OCI-M2 (cell line): ENCODE results near the gene PBOV1.

Experiments used
- DNase-seq: peaks from one replicate; lab custom pipeline; 2025; ENCODE audit not compliant: unreplicated experiment; lab: John Stamatoyannopoulos, UW

PBOV1 gene

GRCh38 chr6:138218449-138218848 lies at the start of gene PBOV1:
TSS of gene PBOV1 (minus strand) at chr6:138218491. CDS start at chr6:138218395, 96 bp downstream.
- no peak for DNase-seq

GRCh38 chr6:138266095-138266494 lies 47.8 kb upstream of the PBOV1 start:
- DNase-seq, result no peak

DNA sequence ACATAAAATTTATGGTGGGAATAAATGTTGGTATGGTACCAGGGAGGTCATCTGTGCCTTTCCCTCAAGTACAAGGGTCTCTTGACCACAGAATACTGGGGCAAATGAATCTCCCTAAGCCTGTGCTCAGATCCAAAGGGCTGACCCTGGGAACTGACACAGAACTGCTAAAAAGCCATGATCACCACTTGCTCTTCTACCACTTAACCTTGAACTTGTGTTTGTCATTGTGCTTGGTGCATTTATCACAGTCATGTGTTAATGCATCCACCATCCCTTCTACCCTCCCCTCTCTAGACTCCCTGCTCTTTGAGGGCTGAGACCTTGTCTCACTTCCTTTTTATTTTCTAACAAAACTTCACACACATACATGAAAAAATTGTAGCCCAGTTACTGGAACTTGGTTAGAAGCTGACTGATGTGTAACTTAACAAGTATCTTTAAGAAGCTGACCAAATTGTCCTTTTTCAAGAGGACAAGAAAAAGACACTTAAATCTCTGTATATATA lies 46.1 kb upstream of the PBOV1 start:
- DNase-seq, result no peak

GRCh38 chr6:138263963-138264362 lies 45.7 kb upstream of the PBOV1 start:
- DNase-seq, result no peak

DNA sequence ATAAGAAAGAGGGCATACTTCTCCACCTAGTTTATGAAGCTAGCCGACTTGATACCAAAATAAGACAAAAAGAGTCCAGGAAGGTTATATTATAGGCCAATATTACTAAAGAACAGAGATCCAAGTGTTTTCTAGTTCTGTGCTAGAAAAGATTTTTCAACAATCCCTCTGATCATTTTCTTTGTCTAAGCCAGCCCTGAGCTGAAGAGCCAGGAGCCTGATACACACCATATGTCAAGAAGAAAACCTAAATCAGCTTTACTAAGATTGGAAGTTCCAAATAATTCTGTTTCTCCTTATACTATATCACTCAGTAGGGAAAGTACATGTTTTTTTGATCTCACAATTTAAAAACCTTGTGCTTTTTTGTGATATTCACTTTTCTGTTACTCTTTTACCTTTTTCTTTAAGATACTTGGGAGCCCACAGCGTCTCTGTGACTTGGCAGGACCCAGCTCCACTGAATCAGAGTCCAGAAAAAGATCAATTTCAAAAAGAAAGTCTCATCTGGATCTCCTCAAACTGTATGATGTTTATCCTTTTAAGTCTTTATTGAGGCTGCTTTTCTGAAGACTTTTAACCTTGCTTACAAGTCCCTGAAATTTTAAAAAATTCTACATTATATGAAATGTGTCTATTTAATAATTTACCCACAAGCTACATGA lies 43.0 kb upstream of the PBOV1 start:
- DNase-seq, result no peak

GRCh38 chr6:138258991-138259390 lies 40.7 kb upstream of the PBOV1 start:
- DNase-seq, result no peak

DNA sequence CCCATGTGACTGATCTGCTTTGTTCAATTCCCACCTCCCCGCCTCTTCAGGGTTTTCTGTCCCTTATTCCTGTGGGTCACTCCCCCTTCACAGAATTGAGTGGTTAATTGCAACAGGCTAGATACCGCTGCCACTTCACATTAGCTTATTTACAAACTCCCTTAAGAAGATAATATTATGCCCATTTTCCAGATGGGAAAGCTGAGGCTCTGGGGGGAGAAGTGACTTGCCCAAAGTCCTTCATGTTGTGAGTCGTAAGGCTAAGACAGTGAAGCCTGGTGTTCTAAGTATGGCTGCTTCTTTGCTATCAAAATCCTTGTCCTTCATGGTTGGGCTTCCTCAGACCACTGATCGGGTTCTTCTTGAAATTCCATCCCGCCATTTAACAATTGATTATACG lies 39.9 kb upstream of the PBOV1 start:
- DNase-seq, result no peak

DNA sequence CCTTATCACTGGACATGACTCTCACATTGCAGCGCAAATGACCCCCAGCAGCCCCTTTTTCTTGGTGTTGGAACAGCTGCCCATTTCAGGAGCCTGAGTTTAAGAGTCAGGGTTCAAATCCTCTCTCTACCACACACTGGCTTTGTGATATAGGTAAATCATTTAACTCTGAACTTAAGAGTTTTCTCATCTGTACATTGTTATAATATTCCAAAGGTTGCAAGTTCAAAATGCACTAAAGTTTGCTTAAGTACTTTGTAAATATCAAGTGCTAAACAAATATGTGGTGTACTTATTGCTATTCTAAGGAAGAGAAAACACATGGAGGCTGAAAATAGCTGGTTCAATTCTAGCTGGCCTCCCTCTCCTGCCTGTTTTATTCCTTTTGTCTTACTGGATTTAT lies 39.3 kb upstream of the PBOV1 start:
- DNase-seq, result no peak

GRCh38 chr6:138255443-138255842 lies 37.2 kb upstream of the PBOV1 start:
- DNase-seq, result no peak

GRCh38 chr6:138253731-138254130 lies 35.4 kb upstream of the PBOV1 start:
- no peak for DNase-seq

DNA sequence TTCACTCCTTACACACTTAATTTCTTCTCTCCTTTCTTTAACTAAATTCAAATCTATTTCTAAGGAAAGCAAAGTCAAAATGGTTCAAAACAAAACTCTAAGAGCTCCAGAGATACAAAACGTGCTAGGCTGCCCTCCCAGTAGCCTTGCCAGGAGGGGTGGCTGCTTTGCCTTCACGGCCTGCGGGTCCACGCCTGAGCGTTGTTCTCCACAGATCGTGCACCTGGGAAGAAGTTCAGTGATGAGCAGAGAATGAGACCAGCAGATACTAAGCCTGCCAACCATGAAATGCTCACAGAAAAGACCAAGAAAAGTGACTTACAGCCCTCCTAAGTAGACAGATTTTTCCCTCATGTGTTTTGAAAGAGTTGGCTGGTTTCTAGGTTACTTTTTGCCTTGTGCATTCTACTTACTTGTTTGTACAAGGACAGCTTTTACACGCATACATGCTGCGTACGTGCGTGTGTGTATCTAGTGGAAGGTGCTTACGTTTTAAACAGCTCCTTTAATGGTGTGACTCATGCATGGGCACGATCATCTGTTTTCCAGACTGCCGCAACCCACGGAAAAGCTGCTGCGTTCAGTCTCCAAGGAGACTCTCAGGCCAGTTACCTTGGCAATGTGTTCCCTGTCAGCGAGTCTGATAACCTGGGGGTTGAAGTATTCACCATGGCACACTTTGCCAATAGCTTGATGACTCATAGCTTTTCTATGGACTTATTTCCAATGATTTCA lies 32.4 kb upstream of the PBOV1 start:
- no peak for DNase-seq

- no peak for DNase-seq
Measured at GRCh38 chr6:138250053-138250452, 31.8 kb upstream of the PBOV1 start.

- DNase-seq, result no peak
Measured at GRCh38 chr6:138248878-138249277, 30.6 kb upstream of the PBOV1 start.

- DNase-seq, result no peak
Measured at GRCh38 chr6:138248011-138248410, 29.7 kb upstream of the PBOV1 start.

GRCh38 chr6:138246650-138247440 lies 28.6 kb upstream of the PBOV1 start:
- DNase-seq, result no peak

DNA sequence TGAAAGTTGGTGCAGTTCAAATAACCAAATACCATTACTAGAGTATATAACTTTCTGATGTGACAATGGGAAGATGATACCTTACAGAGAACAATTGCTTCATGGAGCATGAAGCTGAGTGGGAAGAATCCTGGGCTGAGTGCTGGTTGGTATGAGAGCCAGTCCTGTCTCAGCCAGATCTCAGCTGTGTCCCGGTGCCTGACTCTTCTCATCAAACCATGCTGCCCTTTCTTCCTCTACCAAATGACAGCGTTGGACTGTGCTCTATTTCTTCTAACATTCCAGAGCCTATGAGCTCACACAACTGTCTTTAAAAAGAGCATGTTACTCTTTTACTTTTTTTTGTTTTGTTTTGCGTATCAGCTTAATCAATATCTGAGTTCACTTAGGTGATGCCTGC lies 27.5 kb upstream of the PBOV1 start:
- DNase-seq, result no peak

GRCh38 chr6:138242987-138243592 lies 24.8 kb upstream of the PBOV1 start:
- DNase-seq, result no peak

GRCh38 chr6:138241934-138242333 lies 23.6 kb upstream of the PBOV1 start:
- no peak for DNase-seq

- no peak for DNase-seq
Measured at GRCh38 chr6:138241381-138241780, 23.1 kb upstream of the PBOV1 start.

GRCh38 chr6:138240476-138241245 lies 22.4 kb upstream of the PBOV1 start:
- no peak for DNase-seq

- no peak for DNase-seq
Measured at GRCh38 chr6:138239774-138240173, 21.5 kb upstream of the PBOV1 start.
